H9 (cell line): Measurements from ENCODE around the gene NCAM1. TPM values are rescaled to one million over a fixed set of nuclear protein-coding genes. Genes with fewer than 3 reads are reported as not detected.

Experiments
- DNase-seq: peaks from one replicate; pipeline ENCODE4 v3.0.0-alpha.2; 2017
- H2AFZ ChIP-seq: one replicate; pipeline ENCODE4 v1.6.1; 2013; ENCODE audit warnings: mild to moderate bottlenecking, low read length, control low read depth, moderate library complexity
- H2AK5ac ChIP-seq: 2 replicates; pipeline ENCODE4 v1.6.1; 2013; ENCODE audit warnings: low read length, control low read depth, mixed read lengths; ENCODE audit not compliant: insufficient read length
- H2BK120ac ChIP-seq: one replicate; pipeline ENCODE4 v1.6.1; 2013; ENCODE audit warnings: low read depth, mild to moderate bottlenecking, low read length, control low read depth, inconsistent platforms; ENCODE audit not compliant: poor library complexity, severe bottlenecking
- H2BK12ac ChIP-seq: 2 replicates; pipeline ENCODE4 v1.6.1; 2013; ENCODE audit warnings: low read length, control low read depth, mixed read lengths, low read depth; ENCODE audit not compliant: insufficient read length
- H2BK15ac ChIP-seq: 2 replicates; pipeline ENCODE4 v1.6.1; 2013; ENCODE audit warnings: low read depth, low read length, control low read depth
- H2BK20ac ChIP-seq: one replicate; pipeline ENCODE4 v1.6.1; 2013; ENCODE audit warnings: low read depth, mild to moderate bottlenecking, low read length, control low read depth, inconsistent platforms; ENCODE audit not compliant: poor library complexity, severe bottlenecking
- H2BK5ac ChIP-seq: 2 replicates; pipeline ENCODE4 v1.6.1; 2013; ENCODE audit warnings: low read length, control low read depth, mixed read lengths; ENCODE audit not compliant: insufficient read length
- H3K14ac ChIP-seq: 2 replicates; pipeline ENCODE4 v1.6.1; 2013; ENCODE audit warnings: low read length, control low read depth; ENCODE audit not compliant: insufficient read depth
- H3K18ac ChIP-seq: 2 replicates; pipeline ENCODE4 v1.6.1; 2013; ENCODE audit warnings: low read depth, mild to moderate bottlenecking, mixed read lengths, low read length, control low read depth; ENCODE audit not compliant: insufficient read length
- H3K23ac ChIP-seq: 2 replicates; pipeline ENCODE4 v1.6.1; 2013; ENCODE audit warnings: low read length, control low read depth, mixed read lengths, low read depth; ENCODE audit not compliant: insufficient read length
- H3K23me2 ChIP-seq: 2 replicates; pipeline ENCODE4 v1.6.1; 2013; ENCODE audit warnings: low read depth, mild to moderate bottlenecking, mixed read lengths, low read length, control low read depth; ENCODE audit not compliant: insufficient read length, poor library complexity, severe bottlenecking
- H3K27ac ChIP-seq: 2 replicates; pipeline ENCODE4 v1.5.1; 2013; ENCODE audit warnings: low read length, control low read depth, mixed read lengths, low read depth; ENCODE audit not compliant: insufficient read length
- H3K27me3 ChIP-seq: 2 replicates; pipeline ENCODE4 v1.6.1; 2013; ENCODE audit warnings: low read length, control low read depth, inconsistent platforms; ENCODE audit not compliant: insufficient read depth
- H3K4ac ChIP-seq: 2 replicates; pipeline ENCODE4 v1.6.1; 2013; ENCODE audit warnings: low read depth, mild to moderate bottlenecking, control low read depth, inconsistent platforms, low read length, moderate library complexity
- H3K4me1 ChIP-seq: 2 replicates; pipeline ENCODE4 v1.6.1; 2013; ENCODE audit warnings: low read length, control low read depth, inconsistent platforms; ENCODE audit not compliant: insufficient read depth
- H3K4me2 ChIP-seq: 2 replicates; pipeline ENCODE4 v1.6.1; 2013; ENCODE audit warnings: low read length, control low read depth, mixed read lengths; ENCODE audit not compliant: insufficient read length, insufficient read depth
- H3K56ac ChIP-seq: 2 replicates; pipeline ENCODE4 v1.6.1; 2013; ENCODE audit warnings: low read depth, mild to moderate bottlenecking, mixed read lengths, low read length, control low read depth; ENCODE audit not compliant: insufficient read length
- H3K79me1 ChIP-seq: 2 replicates; pipeline ENCODE4 v1.6.1; 2013; ENCODE audit warnings: low read depth, mild to moderate bottlenecking, moderate library complexity, low read length, control low read depth, inconsistent platforms; ENCODE audit not compliant: insufficient read depth, poor library complexity, severe bottlenecking
- H3K79me2 ChIP-seq: 2 replicates; pipeline ENCODE4 v1.6.1; 2013; ENCODE audit warnings: low read length, control low read depth, inconsistent platforms; ENCODE audit not compliant: insufficient read depth
- H3K9ac ChIP-seq: 2 replicates; pipeline ENCODE4 v1.6.1; 2013; ENCODE audit warnings: low read length, control low read depth, mixed read lengths; ENCODE audit not compliant: insufficient read length; ENCODE audit errors: extremely low read depth
- H3K9me3 ChIP-seq: one replicate; pipeline ENCODE4 v1.6.1; 2013; ENCODE audit warnings: low read depth, low read length, inconsistent platforms; ENCODE audit not compliant: control insufficient read depth
- H3T11ph ChIP-seq: one replicate; pipeline ENCODE4 v1.6.1; 2013; ENCODE audit warnings: mild to moderate bottlenecking, low read length, control low read depth, inconsistent platforms
- H4K20me1 ChIP-seq: one replicate; pipeline ENCODE4 v1.6.1; 2013; ENCODE audit not compliant: control insufficient read depth, insufficient read length, insufficient read depth
- H4K5ac ChIP-seq: 2 replicates; pipeline ENCODE4 v1.6.1; 2013; ENCODE audit warnings: low read depth, mild to moderate bottlenecking, mixed read lengths, low read length, control low read depth; ENCODE audit not compliant: insufficient read length
- H4K8ac ChIP-seq: replicated peaks from 2 replicates; pipeline ENCODE4 v1.6.1; 2013; ENCODE audit warnings: low read length, control low read depth, mixed read lengths, low read depth; ENCODE audit not compliant: insufficient read length
- H4K91ac ChIP-seq: 2 replicates; pipeline ENCODE4 v1.6.1; 2013; ENCODE audit warnings: low read depth, mild to moderate bottlenecking, moderate library complexity, mixed read lengths, low read length, control low read depth; ENCODE audit not compliant: insufficient read length
- H3K27ac Mint-ChIP-seq, 3 experiments: 2 replicates in 2 of 3; 3 replicates in 1 of 3; pipeline ENCODE4 v1.8.0; 2020 to 2021; ENCODE audit warnings: mixed read lengths in 3 of 3, mild to moderate bottlenecking in 1 of 3, moderate library complexity in 1 of 3
- H3K27me3 Mint-ChIP-seq: 2 replicates; pipeline ENCODE4 v1.8.0; 2021; ENCODE audit warnings: low read depth, mild to moderate bottlenecking, moderate library complexity, mixed read lengths
- H3K36me3 Mint-ChIP-seq, 3 experiments: 2 replicates in 2 of 3; 3 replicates in 1 of 3; pipeline ENCODE4 v1.8.0; 2020 to 2021; ENCODE audit warnings: low read depth in 3 of 3, mixed read lengths in 3 of 3; ENCODE audit not compliant: insufficient read depth in 1 of 3
- H3K4me1 Mint-ChIP-seq, 2 experiments: 2 replicates each; pipeline ENCODE4 v1.8.0; 2020; ENCODE audit warnings: mixed read lengths in 2 of 2
- H3K4me3 Mint-ChIP-seq, 2 experiments: 2 replicates in 1 of 2; 3 replicates in 1 of 2; pipeline ENCODE4 v1.8.0; 2020 to 2021; ENCODE audit warnings: mild to moderate bottlenecking in 2 of 2, mixed read lengths in 2 of 2, moderate library complexity in 1 of 2
- H3K9me3 Mint-ChIP-seq, 2 experiments: 2 replicates in 1 of 2; 3 replicates in 1 of 2; pipeline ENCODE4 v1.8.0; 2020; ENCODE audit warnings: mild to moderate bottlenecking in 2 of 2, mixed read lengths in 2 of 2, moderate library complexity in 1 of 2
- CTCF ChIP-seq: fragments of 200-600 bp; sonication (generic); conservative IDR thresholded peaks from 3 replicates; pipeline ENCODE4 v1.8.0; 2021; ENCODE audit warnings: antibody characterized with exemption, mild to moderate bottlenecking
- WGBS: extraction: QIAGEN DNeasy Blood & Tissue Kit; methylation state at CpG from one replicate; pipeline ENCODE4 v1.1.7; 2013; ENCODE audit warnings: missing lambda C conversion rate, low lambda C conversion rate, mixed read lengths; ENCODE audit not compliant: insufficient read length; ENCODE audit errors: extremely low coverage; 5-methylcytosine and 5-hydroxymethylcytosine counted together
- total RNA-seq: library from RNA; stranded (reverse); gene quantifications from 2 replicates; pipeline ENCODE4 v1.2.1, GENCODE V29; 2021

NCAM1 gene
- total RNA-seq, 1 experiment from 2014 or later = 2.5 TPM

GRCh38 chr11:113119966-113120736, 158.9 kb downstream of the NCAM1 start:
- Histone ChIP-seq H2BK5ac (no peak overlapping the region), H3K79me1 (no peaks in the 10 kb centered on the region), H2BK15ac (no peak overlapping the region), H3K56ac (no peak overlapping the region), H2BK20ac (no peak overlapping the region), H3K14ac (no peak overlapping the region), H3K9me3 (no peaks in the 10 kb centered on the region), H3K23me2 (no peaks in the 10 kb centered on the region), H3K4ac (no peak overlapping the region), H3K4me2 (no peak overlapping the region), H3K27me3 (no peaks in the 10 kb centered on the region), H3K4me1 (no peaks in the 10 kb centered on the region), H3K18ac (no peak overlapping the region), H4K20me1 (no peaks in the 10 kb centered on the region), H3T11ph (no peak overlapping the region), H3K79me2 (no peaks in the 10 kb centered on the region), H2BK12ac (no peak overlapping the region), H2BK120ac (no peak overlapping the region), H4K5ac (no peak overlapping the region), H2AFZ (no peak overlapping the region), H4K8ac (no peak overlapping the region), H4K91ac (no peak overlapping the region), H3K23ac (no peak overlapping the region), H3K9ac (no peak overlapping the region), H2AK5ac (no peak overlapping the region), H3K27ac (no peak overlapping the region)
- no peak for DNase-seq
- H3K9me3 Mint-ChIP-seq = no peaks in the 10 kb centered on the region
- no peaks in the 10 kb centered on the region; the same call in 1 of the 2 replicates for H3K27me3 Mint-ChIP-seq
- H3K27ac Mint-ChIP-seq = no peak overlapping the region
- no peaks in the 10 kb centered on the region for H3K36me3 Mint-ChIP-seq
- TF ChIP-seq CTCF = no peak
- no peak overlapping the region; a peak in 1 of 5 replicates for H3K4me3 Mint-ChIP-seq
- H3K4me1 Mint-ChIP-seq = peaks cover 8 to 17% of the 10 kb centered on the region in 2 experiments
- no CpG with 5 or more reads among the region's 4 CpGs for WGBS
